Hepatocyte (in vitro differentiated cells): ENCODE data around the gene NOL3. TPM values are rescaled to one million over a fixed set of nuclear protein-coding genes. Genes with fewer than 3 reads are reported as not detected.

ENCODE experiments used
- DNase-seq: peaks from one replicate; pipeline ENCODE4 v3.0.0-alpha.2; 2016; ENCODE audit warnings: low spot score
- H2AFZ ChIP-seq: fragments of 200-600 bp; sonication (generic); 2 replicates; pipeline ENCODE4 v1.6.0; 2016; ENCODE audit warnings: antibody characterized with exemption, mild to moderate bottlenecking
- H3K27ac ChIP-seq: fragments of 200-600 bp; sonication (generic); 2 replicates; pipeline ENCODE4 v1.5.1; 2016; ENCODE audit warnings: mild to moderate bottlenecking
- H3K27me3 ChIP-seq: fragments of 200-600 bp; sonication (generic); 2 replicates; pipeline ENCODE4 v1.6.1; 2016
- H3K36me3 ChIP-seq: fragments of 200-600 bp; sonication (generic); replicated peaks from 2 replicates; pipeline ENCODE4 v1.5.1; 2016; ENCODE audit warnings: low read depth; ENCODE audit not compliant: insufficient read depth
- H3K4me1 ChIP-seq: fragments of 200-600 bp; sonication (generic); 2 replicates; pipeline ENCODE4 v1.5.1; 2016; ENCODE audit warnings: mild to moderate bottlenecking, moderate library complexity; ENCODE audit not compliant: insufficient read depth
- H3K4me2 ChIP-seq: fragments of 200-600 bp; sonication (generic); 2 replicates; pipeline ENCODE4 v1.6.0; 2016
- H3K4me3 ChIP-seq: fragments of 200-600 bp; sonication (generic); 2 replicates; pipeline ENCODE4 v1.5.1; 2016; ENCODE audit warnings: mild to moderate bottlenecking
- H3K79me2 ChIP-seq: fragments of 200-600 bp; sonication (generic); 2 replicates; pipeline ENCODE4 v1.6.0; 2017; ENCODE audit warnings: mild to moderate bottlenecking
- H3K9me2 ChIP-seq: fragments of 200-600 bp; sonication (generic); replicated peaks from 2 replicates; pipeline ENCODE4 v1.6.0; 2017; ENCODE audit warnings: mild to moderate bottlenecking; ENCODE audit not compliant: insufficient read depth
- H3K9me3 ChIP-seq: fragments of 200-600 bp; sonication (generic); 2 replicates; pipeline ENCODE4 v1.5.1; 2016; ENCODE audit warnings: low read depth, mild to moderate bottlenecking
- H4K20me1 ChIP-seq: fragments of 200-600 bp; sonication (generic); 2 replicates; pipeline ENCODE4 v1.6.0; 2016; ENCODE audit warnings: mild to moderate bottlenecking; ENCODE audit not compliant: insufficient read depth, poor library complexity, severe bottlenecking
- CTCF ChIP-seq: fragments of 200-600 bp; sonication (generic); IDR thresholded peaks from 2 replicates; pipeline ENCODE4 v1.5.1; 2016; ENCODE audit warnings: antibody characterized with exemption, mild to moderate bottlenecking; ENCODE audit not compliant: poor library complexity
- EZH2 ChIP-seq: fragments of 200-600 bp; sonication (generic); IDR thresholded peaks from 2 replicates; pipeline ENCODE4 v1.6.1; 2016; ENCODE audit warnings: antibody characterized with exemption, mild to moderate bottlenecking, borderline replicate concordance
- EZH2phosphoT487 ChIP-seq: fragments of 200-600 bp; sonication (generic); IDR thresholded peaks from one replicate; pipeline ENCODE4 v1.6.1; 2018; ENCODE audit warnings: antibody characterized with exemption, mild to moderate bottlenecking, low read depth, moderate library complexity; ENCODE audit not compliant: unreplicated experiment, severe bottlenecking
- WGBS: methylation state at CpG from one replicate; pipeline ENCODE4 v1.1.6; 2016; ENCODE audit warnings: low lambda C conversion rate; ENCODE audit errors: missing lambda C conversion rate; 5-methylcytosine and 5-hydroxymethylcytosine counted together
- polyA plus RNA-seq: library from polyadenylated mRNA; unstranded; fragments of >200 nt; fragmentation: Nextera tagmentation; extraction: Ambion mirVana; gene quantifications from 2 replicates; pipeline ENCODE4 v1.2.1, GENCODE V29; 2016
- total RNA-seq: library from RNA; depleted of rRNA; stranded (reverse); fragments of >200 nt; gene quantifications from 2 replicates; pipeline ENCODE4 v1.2.3, GENCODE V29; 2014

NOL3 gene
- total and polyA plus RNA-seq, 2 experiments from 2014 or later: 9.3 to 10.9 TPM

GRCh38 chr16:67197704-67198103, 27.4 kb downstream of the NOL3 start:
- H3K36me3 ChIP-seq: no peaks in the 10 kb centered on the region
- no peak overlapping the region for H3K4me3 ChIP-seq
- peaks cover 15% of the 10 kb centered on the region for H3K4me1 ChIP-seq
- H3K9me3 ChIP-seq: no peaks in the 10 kb centered on the region
- no peak overlapping the region for H3K4me2 ChIP-seq
- peaks cover 16% of the 10 kb centered on the region for H3K79me2 ChIP-seq
- no peaks in the 10 kb centered on the region for H3K27me3 ChIP-seq
- no peaks in the 10 kb centered on the region for H3K9me2 ChIP-seq
- H4K20me1 ChIP-seq: no peaks in the 10 kb centered on the region
- H2AFZ ChIP-seq: no peak overlapping the region
- no peak for TF ChIP-seq CTCF
- no peak for TF ChIP-seq EZH2
- TF ChIP-seq EZH2phosphoT487: no peak
- WGBS: 88% methylated on average over 5 of the region's 6 CpGs
- DNase-seq: no peak
- H3K27ac ChIP-seq: no peak overlapping the region

GRCh38 chr16:67198238-67198734, 27.9 kb downstream of the NOL3 start:
- Histone ChIP-seq H3K4me1 (peaks cover 10% of the 10 kb centered on the region), H4K20me1 (no peaks in the 10 kb centered on the region), H3K9me3 (no peaks in the 10 kb centered on the region), H3K27me3 (no peaks in the 10 kb centered on the region), H3K27ac (peak overlapping the region; percentile 78), H3K79me2 (peaks cover 10% of the 10 kb centered on the region), H2AFZ (no peak overlapping the region), H3K9me2 (no peaks in the 10 kb centered on the region), H3K36me3 (no peaks in the 10 kb centered on the region), H3K4me2 (peak overlapping the region; percentile 86), H3K4me3 (no peak overlapping the region)
- WGBS: 85% methylated on average over 12 of the region's 12 CpGs
- TF ChIP-seq EZH2: no peak
- TF ChIP-seq CTCF: peak; percentile 43
- DNase-seq: no peak

GRCh38 chr16:67199011-67199807, 28.9 kb downstream of the NOL3 start, which contains the start of gene ELMO3:
Gene ELMO3 (plus strand): TSS chr16:67199131. CDS start chr16:67199327, 196 bp downstream.
- Histone ChIP-seq H3K4me3 (peak within 1 kb of the TSS; percentile 26), H3K27me3 (no peaks in the 10 kb centered on the region), H3K9me3 (no peaks in the 10 kb centered on the region), H3K27ac (peak within 1 kb of the TSS; percentile 78), H4K20me1 (no peaks in the 10 kb centered on the region), H3K4me2 (peak within 1 kb of the TSS; percentile 86), H3K4me1 (peaks cover 5% of the 10 kb centered on the region), H3K36me3 (no peaks in the 10 kb centered on the region), H3K9me2 (no peaks in the 10 kb centered on the region), H3K79me2 (peaks cover under 1% of the 10 kb centered on the region), H2AFZ (no peak within 1 kb of the TSS)
- DNase-seq: peak; percentile 82
- no peak for TF ChIP-seq EZH2phosphoT487
- TF ChIP-seq CTCF: peak; percentile 45
- WGBS: 24% methylated on average over 33 of the region's 61 CpGs
